GM12878 (cell line): ENCODE results near the gene CCDC68. TPM values are rescaled to one million over a fixed set of nuclear protein-coding genes. Genes with fewer than 3 reads are reported as not detected.
"Not testable (repeated sequence)": the region's sequence is repeated elsewhere in the genome, so short reads cannot be mapped to it uniquely, and the experiment has no call there.

Experiments
- ATAC-seq: fragments of 200-7000 bp; cut with Tn5 transposase; 3 replicates; pipeline ENCODE4 v1.9.1; 2020; ENCODE audit warnings: mild to moderate bottlenecking, moderate library complexity
- BruUV-seq: library from RNA; stranded (reverse); fragments of 400-500 nt; replicated peaks from 2 replicates; lab custom pipeline; 2021; lab: Mats Ljungman, UMichigan
- CTCF ChIA-PET: fragments of 300-600 bp; sonication (Branson Sonifier 250); formaldehyde crosslinking; extraction: SDS; loops from one replicate; lab custom pipeline; 2021; ENCODE audit warnings: inconsistent platforms; lab: Yijun Ruan, JAX
- POLR2A ChIA-PET: fragments of 350-600 bp; formaldehyde crosslinking; extraction: SDS; loops from one replicate; lab custom pipeline; 2021; ENCODE audit warnings: inconsistent platforms; lab: Charles Lee
- RAD21 ChIA-PET: fragments of 300-600 bp; sonication (Branson Sonifier 250); formaldehyde crosslinking; loops from one replicate; lab custom pipeline; 2023; ENCODE audit warnings: antibody characterized with exemption; ENCODE audit not compliant: unreplicated experiment; lab: Charles Lee
- SMC1A ChIA-PET: fragments of 300-600 bp; sonication (Branson Sonifier 250); formaldehyde crosslinking; loops from one replicate; lab custom pipeline; 2023; ENCODE audit not compliant: unreplicated experiment, uncharacterized antibody; lab: Charles Lee
- DNase-seq: peaks from one replicate; pipeline ENCODE4 v3.0.0-alpha.2; 2011; ENCODE audit warnings: low read depth, low spot score
- FAIRE-seq: peaks from 3 replicates; lab custom pipeline; 2011; peaks lifted over from hg19 to GRCh38; lab: Jason Lieb, UNC
- H2AFZ ChIP-seq: 2 replicates; pipeline ENCODE4 v1.6.0; 2011; ENCODE audit warnings: low read depth, low read length, control low read depth; ENCODE audit not compliant: control insufficient read depth
- H3K27ac ChIP-seq: 2 replicates; pipeline ENCODE4 v1.5.1; 2011; ENCODE audit warnings: control low read depth; ENCODE audit not compliant: control insufficient read depth, insufficient read depth
- H3K27me3 ChIP-seq, 2 experiments: replicated peaks in 1 of 2; 2 replicates each; pipeline versions ENCODE4 v1.6.0 to v1.6.1; 2011; ENCODE audit warnings: low read length in 1 of 2; ENCODE audit not compliant: control insufficient read depth in 2 of 2, insufficient read depth in 2 of 2
- H3K36me3 ChIP-seq, 2 experiments: 2 replicates each; pipeline ENCODE4 v1.5.1; 2011; ENCODE audit warnings: low read length in 1 of 2; ENCODE audit not compliant: control insufficient read depth in 2 of 2, insufficient read depth in 2 of 2
- H3K4me1 ChIP-seq: 2 replicates; pipeline ENCODE4 v1.6.1; 2011; ENCODE audit warnings: mild to moderate bottlenecking, low read length, moderate library complexity, mixed read lengths; ENCODE audit not compliant: control insufficient read depth, insufficient read depth
- H3K4me2 ChIP-seq: 2 replicates; pipeline ENCODE4 v1.6.0; 2011; ENCODE audit warnings: control low read depth; ENCODE audit not compliant: control insufficient read depth, insufficient read depth
- H3K4me3 ChIP-seq: fragments of 200-600 bp; sonication (generic); 2 replicates; pipeline ENCODE4 v1.5.1; 2016
- H3K79me2 ChIP-seq: 2 replicates; pipeline ENCODE4 v1.6.0; 2011; ENCODE audit warnings: low read length; ENCODE audit not compliant: control insufficient read depth, insufficient read depth
- H3K9ac ChIP-seq: 2 replicates; pipeline ENCODE4 v1.8.0; 2011; ENCODE audit warnings: low read length, control low read depth, mixed read lengths; ENCODE audit not compliant: control insufficient read depth, insufficient read depth
- H3K9me3 ChIP-seq: replicated peaks from 3 replicates; pipeline ENCODE4 v1.5.1; 2011; ENCODE audit warnings: mild to moderate bottlenecking, low read length; ENCODE audit not compliant: control insufficient read depth, insufficient read depth
- H4K20me1 ChIP-seq: 2 replicates; pipeline ENCODE4 v1.6.0; 2011; ENCODE audit not compliant: control insufficient read depth, insufficient read depth
- HDAC2 ChIP-seq: fragments of 200-600 bp; sonication (generic); IDR thresholded peaks from 2 replicates; pipeline ENCODE4 v1.6.1; 2017
- MLLT1 ChIP-seq: fragments of 450-650 bp; IDR thresholded peaks from 2 replicates; pipeline ENCODE4 v1.6.1; 2016; ENCODE audit warnings: mild to moderate bottlenecking
- USF2 ChIP-seq: IDR thresholded peaks from 2 replicates; pipeline ENCODE4 v1.6.1; 2011; ENCODE audit warnings: low read depth, low read length, improper control_type of control experiment, borderline replicate concordance
- WGBS: methylation state at CpG from one replicate; pipeline ENCODE4 v1.1.6; 2016; ENCODE audit warnings: low lambda C conversion rate; ENCODE audit not compliant: insufficient replicate concordance, insufficient coverage; ENCODE audit errors: missing lambda C conversion rate; 5-methylcytosine and 5-hydroxymethylcytosine counted together
- in situ Hi-C: fragments of 300-500 bp; cut with MboI; formaldehyde crosslinking; loops from 9 replicates; pipeline ENCODE4 v1.14.3; 2018; ENCODE audit warnings: mixed read lengths
- intact Hi-C: fragments of 100-400 bp; cut with micrococcal nuclease; formaldehyde crosslinking; loops from one replicate; pipeline ENCODE4 v1.14.2; 2022; ENCODE audit not compliant: unreplicated experiment
- polyA plus RNA-seq, 11 experiments: library from polyadenylated mRNA; depleted of rRNA in 4 of 11; unstranded in 6 of 11; stranded (reverse) in 5 of 11; fragments of >200 nt; fragmentation: Nextera tagmentation in 4 of 11; fragmentation: Illumina TruSeq in 1 of 11; extraction: Ambion mirVana in 4 of 11; extraction: Trizol in 1 of 11; gene quantifications; 1 replicate in 1 of 11; 2 replicates in 10 of 11; pipeline versions ENCODE4 v1.2.1 to v1.2.3, GENCODE V29; 2011 to 2016; ENCODE audit warnings: inconsistent platforms in 2 of 11, missing spikeins in 2 of 11, low read depth in 1 of 11
- total RNA-seq, 4 experiments: library from RNA; depleted of rRNA in 3 of 4; stranded (reverse); fragments of >200 nt in 3 of 4; fragmentation: Illumina TruSeq in 1 of 4; extraction: Trizol in 1 of 4; gene quantifications; 2 replicates each; pipeline versions ENCODE4 v1.2.1 to v1.2.3, GENCODE V29; 2013 to 2021

CCDC68 gene
- total and polyA plus RNA-seq, 10 of the 15 experiments (the other 5 are each of a cell fraction or from before 2014, with no cell fraction given) = 0.04 TPM; not detected in 9

- TF ChIP-seq MLLT1 (no peak), USF2 (no peak), HDAC2 (no peak)
- TF ChIP-seq, all 136 proteins: peak for 0
Observed at GRCh38 chr18:54856105-54856646, 103.1 kb downstream of the CCDC68 start (continued).

- H3K27ac ChIP-seq, RAD21 ChIA-PET, H4K20me1 ChIP-seq, H3K9ac ChIP-seq, intact Hi-C loops, H2AFZ ChIP-seq, FAIRE-seq, CTCF ChIA-PET, H3K4me2 ChIP-seq, H3K36me3 ChIP-seq, ATAC-seq, H3K4me3 ChIP-seq, H3K79me2 ChIP-seq, H3K27me3 ChIP-seq, H3K9me3 ChIP-seq, in situ Hi-C loops, DNase-seq, H3K4me1 ChIP-seq, BruUV-seq, POLR2A ChIA-PET: not testable (repeated sequence)
- SMC1A ChIA-PET = interaction anchor here (1.1 to 1.4 kb wide), 2 partner anchors 8 to 18 kb away, joined by 3 to 4 read pairs; no protein-coding TSS in a partner anchor
- 26% methylated on average over 3 of the region's 3 CpGs for WGBS
Observed at GRCh38 chr18:54855050-54855449, 104.2 kb downstream of the CCDC68 start.
